BE2C (cell line): ENCODE measurements around the gene HIGD1B. TPM values are rescaled to one million over a fixed set of nuclear protein-coding genes. Genes with fewer than 3 reads are reported as not detected.

Experiments used
- DNase-seq: peaks from one replicate; pipeline ENCODE4 v3.0.0-alpha.2; 2020
- H3K27me3 ChIP-seq: fragments of 250-450 bp; sonication (Bioruptor Pico); 2 replicates; pipeline ENCODE4 v1.5.1; 2020; ENCODE audit warnings: mild to moderate bottlenecking
- H3K36me3 ChIP-seq: fragments of 250-450 bp; sonication (Bioruptor Pico); 2 replicates; pipeline ENCODE4 v1.5.1; 2020; ENCODE audit warnings: mild to moderate bottlenecking
- H3K4me1 ChIP-seq: fragments of 250-450 bp; sonication (Bioruptor Pico); 2 replicates; pipeline ENCODE4 v1.5.1; 2020
- H3K4me3 ChIP-seq: 2 replicates; pipeline ENCODE4 v1.5.1; 2011; ENCODE audit warnings: low read depth, low read length
- H3K9me3 ChIP-seq: fragments of 250-450 bp; sonication (Bioruptor Pico); 2 replicates; pipeline ENCODE4 v1.5.1; 2020
- polyA plus RNA-seq: library from polyadenylated mRNA; unstranded; fragments of >200 nt; gene quantifications from one replicate; pipeline ENCODE4 v1.2.1, GENCODE V29; 2012; ENCODE audit warnings: low read depth, missing spikeins; ENCODE audit not compliant: insufficient read length, insufficient read depth
- TF ChIP-seq, protein P1 (sequence below): IDR thresholded peaks from 2 replicates; pipeline ENCODE4 v1.5.1; 2012; ENCODE audit warnings: mild to moderate bottlenecking, low read depth, low read length

The HIGD1B gene
- polyA plus RNA-seq = 1.2 TPM

DNA sequence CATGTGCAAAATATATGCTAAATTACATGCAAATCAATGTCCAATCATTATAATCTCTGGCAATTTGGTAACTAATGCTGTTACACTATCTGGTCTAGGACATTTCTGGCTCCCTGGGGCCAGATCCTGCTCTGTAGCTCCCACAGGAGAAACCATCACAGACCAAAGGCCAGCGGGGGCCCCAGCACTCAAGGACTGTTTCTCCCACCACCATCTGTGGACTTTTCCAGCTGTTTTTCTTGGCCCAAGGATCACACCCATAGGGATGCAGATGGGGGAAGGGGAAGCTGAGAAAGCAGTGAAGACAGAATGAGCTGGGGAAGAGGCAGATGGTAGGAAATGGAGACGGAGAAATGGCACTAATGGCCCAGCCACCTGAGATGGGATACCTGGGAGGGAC, at the start of gene HIGD1B:
Gene HIGD1B (plus strand): TSS at position 298 of the 400 bp plus-strand sequence. CDS start 270 bp downstream, outside the sequence.
- TF ChIP-seq, protein P1, sequence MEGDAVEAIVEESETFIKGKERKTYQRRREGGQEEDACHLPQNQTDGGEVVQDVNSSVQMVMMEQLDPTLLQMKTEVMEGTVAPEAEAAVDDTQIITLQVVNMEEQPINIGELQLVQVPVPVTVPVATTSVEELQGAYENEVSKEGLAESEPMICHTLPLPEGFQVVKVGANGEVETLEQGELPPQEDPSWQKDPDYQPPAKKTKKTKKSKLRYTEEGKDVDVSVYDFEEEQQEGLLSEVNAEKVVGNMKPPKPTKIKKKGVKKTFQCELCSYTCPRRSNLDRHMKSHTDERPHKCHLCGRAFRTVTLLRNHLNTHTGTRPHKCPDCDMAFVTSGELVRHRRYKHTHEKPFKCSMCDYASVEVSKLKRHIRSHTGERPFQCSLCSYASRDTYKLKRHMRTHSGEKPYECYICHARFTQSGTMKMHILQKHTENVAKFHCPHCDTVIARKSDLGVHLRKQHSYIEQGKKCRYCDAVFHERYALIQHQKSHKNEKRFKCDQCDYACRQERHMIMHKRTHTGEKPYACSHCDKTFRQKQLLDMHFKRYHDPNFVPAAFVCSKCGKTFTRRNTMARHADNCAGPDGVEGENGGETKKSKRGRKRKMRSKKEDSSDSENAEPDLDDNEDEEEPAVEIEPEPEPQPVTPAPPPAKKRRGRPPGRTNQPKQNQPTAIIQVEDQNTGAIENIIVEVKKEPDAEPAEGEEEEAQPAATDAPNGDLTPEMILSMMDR = no peak
- no peaks in the 10 kb centered on the region for H3K9me3 ChIP-seq
- H3K4me3 ChIP-seq = no peak within 1 kb of the TSS
- no peak for DNase-seq
- H3K27me3 ChIP-seq = no peaks in the 10 kb centered on the region
- H3K36me3 ChIP-seq = peaks cover 28% of the 10 kb centered on the region
- H3K4me1 ChIP-seq = peaks cover 19% of the 10 kb centered on the region

DNA sequence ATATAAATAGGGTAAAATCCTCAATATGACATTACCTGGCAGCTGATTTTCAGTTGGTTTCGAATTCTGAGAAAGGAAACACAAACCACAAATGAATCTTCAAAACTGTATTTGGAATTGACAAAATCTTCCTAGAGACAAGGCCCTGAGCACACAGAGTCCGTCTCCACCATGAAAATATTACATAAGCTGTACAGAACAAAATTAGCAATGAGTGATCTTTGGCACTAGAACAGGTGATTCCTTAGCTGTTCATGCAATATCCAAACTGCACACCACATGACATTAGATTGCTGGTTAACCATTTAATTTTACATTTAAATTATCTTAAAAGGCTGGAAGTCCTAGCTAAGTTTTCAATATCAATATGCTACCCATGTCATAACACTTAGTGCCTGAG, 49.3 kb upstream of the HIGD1B start:
- Histone ChIP-seq H3K4me1 (no peaks in the 10 kb centered on the region), H3K36me3 (peaks cover 4% of the 10 kb centered on the region; the same call in 1 of the 2 replicates), H3K4me3 (no peak overlapping the region), H3K9me3 (no peaks in the 10 kb centered on the region), H3K27me3 (no peaks in the 10 kb centered on the region)
- no peak for DNase-seq
- TF ChIP-seq, protein P1 = no peak

DNA sequence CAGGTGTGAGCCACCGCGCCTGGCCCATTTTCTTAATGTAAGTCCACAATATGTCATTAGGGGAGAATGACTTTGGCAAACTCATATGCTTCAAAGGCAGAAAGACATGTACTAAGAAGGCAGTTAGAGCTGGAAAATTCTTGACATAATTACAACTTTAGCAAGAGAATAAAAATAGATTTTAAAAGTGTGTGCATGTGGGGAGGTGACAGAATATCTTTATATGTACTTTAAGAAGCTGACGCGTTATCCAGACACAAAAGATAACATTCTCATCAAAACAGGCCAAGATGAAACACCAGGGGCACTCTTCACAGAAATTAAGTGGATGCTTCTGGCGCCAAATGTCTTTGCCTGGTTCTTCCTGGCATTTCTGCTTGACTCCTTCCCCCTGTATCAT, 45.8 kb upstream of the HIGD1B start:
- Histone ChIP-seq H3K4me1 (no peaks in the 10 kb centered on the region), H3K9me3 (no peaks in the 10 kb centered on the region), H3K36me3 (peaks cover 29% of the 10 kb centered on the region), H3K4me3 (no peak overlapping the region), H3K27me3 (no peaks in the 10 kb centered on the region)
- TF ChIP-seq, protein P1 = no peak
- DNase-seq = no peak

DNA sequence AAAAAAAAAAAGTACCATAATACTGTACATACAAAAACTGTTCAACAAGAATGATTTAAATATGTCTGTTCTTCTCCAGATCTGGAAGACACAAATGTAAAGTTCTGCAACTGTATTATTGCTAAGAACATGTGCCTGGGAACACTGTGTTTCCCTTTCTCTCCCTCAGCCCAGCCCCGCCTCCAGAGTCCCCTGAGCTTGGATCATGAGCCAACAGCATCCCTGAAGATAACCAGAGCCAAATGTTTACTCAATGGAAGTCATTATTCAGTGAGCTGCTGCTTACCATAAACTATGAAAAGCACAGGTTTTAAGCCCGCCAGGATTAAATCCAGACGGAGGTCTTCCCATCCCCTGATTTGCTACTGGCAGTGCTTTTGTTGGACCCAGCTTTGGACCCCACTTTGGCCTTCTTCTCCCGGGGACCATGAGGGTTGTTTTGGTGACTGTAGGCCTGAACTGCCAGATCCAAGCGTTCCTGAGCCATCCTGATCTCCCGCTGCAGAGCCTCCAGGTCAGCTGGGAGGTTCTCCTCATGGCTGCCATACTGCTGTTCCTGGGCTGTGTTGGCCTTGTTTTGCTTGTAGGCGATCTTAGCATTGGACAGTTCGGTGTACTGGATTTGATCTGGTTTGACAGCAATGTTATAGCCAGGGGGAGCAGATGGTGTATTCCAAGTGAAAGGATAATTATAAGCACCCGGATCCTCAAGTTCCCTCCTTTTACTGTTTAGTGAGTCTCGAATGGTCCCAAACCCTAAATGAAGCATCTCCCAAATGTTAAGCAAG, 43.2 kb upstream of the HIGD1B start:
- TF ChIP-seq, protein P1 = no peak
- H3K27me3 ChIP-seq = no peaks in the 10 kb centered on the region
- DNase-seq = no peak
- H3K4me1 ChIP-seq = no peaks in the 10 kb centered on the region; the same call in 1 of the 2 replicates
- H3K4me3 ChIP-seq = no peak overlapping the region
- H3K9me3 ChIP-seq = no peaks in the 10 kb centered on the region; the same call in 1 of the 2 replicates
- H3K36me3 ChIP-seq = peaks cover 25% of the 10 kb centered on the region

DNA sequence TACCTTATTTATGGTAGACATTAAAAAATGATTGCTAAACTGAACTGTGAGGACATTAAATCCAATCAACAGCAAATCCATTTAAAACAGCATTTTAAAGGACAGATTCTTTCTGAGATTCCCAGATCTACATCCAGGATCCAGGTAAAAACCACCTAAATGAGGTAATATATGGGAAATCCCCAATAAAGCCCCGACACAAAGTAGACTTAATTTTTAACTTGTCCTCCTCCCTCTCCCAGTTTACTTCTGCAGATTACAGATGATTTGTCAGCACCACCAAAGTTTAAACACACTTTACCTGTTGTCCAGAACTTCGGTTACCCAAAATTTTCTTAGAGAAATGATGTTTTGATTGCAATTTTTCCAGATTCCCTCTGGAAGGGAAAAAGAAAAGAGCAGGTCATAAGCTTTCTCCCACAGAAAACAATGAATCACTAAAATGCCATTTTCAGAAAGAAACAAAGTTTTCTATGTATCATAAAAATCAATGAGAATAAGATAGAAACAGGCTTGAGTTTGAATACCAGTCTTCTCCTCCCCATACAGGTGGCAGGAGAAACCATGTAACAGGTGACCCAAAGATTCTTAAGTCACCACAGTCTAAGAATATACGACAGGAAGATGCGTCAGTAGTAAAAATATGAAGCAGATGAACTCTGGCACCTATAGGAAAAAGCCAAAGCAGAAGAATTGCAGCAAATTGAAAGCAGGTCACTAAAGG, 40.4 kb upstream of the HIGD1B start:
- Histone ChIP-seq H3K4me3 (no peak overlapping the region), H3K27me3 (no peaks in the 10 kb centered on the region), H3K36me3 (peaks cover 25% of the 10 kb centered on the region), H3K9me3 (no peaks in the 10 kb centered on the region; the same call in 1 of the 2 replicates), H3K4me1 (no peaks in the 10 kb centered on the region; the same call in 1 of the 2 replicates)
- TF ChIP-seq, protein P1 = no peak
- DNase-seq = no peak

DNA sequence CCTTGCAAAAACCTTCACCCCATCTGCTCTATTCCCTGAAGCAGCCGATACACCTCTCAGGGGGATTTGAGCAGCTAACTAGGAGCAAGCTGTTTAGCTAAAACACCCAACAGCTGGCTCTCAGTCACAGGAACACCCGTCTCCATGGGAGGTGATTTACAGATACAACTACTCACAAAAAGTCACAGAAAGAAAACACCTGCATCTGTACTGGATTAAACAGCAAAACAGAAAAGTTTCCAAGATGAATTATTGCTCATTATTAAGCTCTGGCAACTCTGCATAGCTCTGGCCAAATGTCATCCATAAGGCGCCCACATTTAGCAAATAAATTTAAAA, 39.9 kb upstream of the HIGD1B start:
- H3K4me1 ChIP-seq = no peaks in the 10 kb centered on the region; the same call in 1 of the 2 replicates
- no peak overlapping the region for H3K4me3 ChIP-seq
- peaks cover 25% of the 10 kb centered on the region for H3K36me3 ChIP-seq
- H3K9me3 ChIP-seq = no peaks in the 10 kb centered on the region; the same call in 1 of the 2 replicates
- DNase-seq = no peak
- no peaks in the 10 kb centered on the region for H3K27me3 ChIP-seq
- TF ChIP-seq, protein P1 = no peak
